ENCODE results near the gene CYP8B1.

The CYP8B1 gene

DNA sequence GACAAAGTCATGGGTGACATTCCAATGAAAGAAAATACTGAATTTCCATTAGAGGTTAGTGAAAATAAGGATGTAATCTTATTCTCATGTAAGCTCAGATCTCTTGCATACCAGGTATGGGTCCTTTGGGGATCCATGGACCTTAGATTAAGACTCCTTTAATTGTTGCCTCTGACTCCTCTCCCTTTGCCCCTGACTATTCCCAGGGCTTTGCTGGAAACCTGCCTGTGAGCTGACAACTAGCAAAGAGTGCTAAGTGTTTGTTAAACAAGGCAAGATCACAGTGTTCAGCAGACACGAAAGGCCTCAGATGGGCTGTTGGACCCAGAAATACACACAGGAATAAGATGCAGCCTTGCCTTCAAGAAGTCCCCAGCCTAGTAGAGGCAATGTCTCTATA, 34.3 kb downstream of the CYP8B1 start:
- Histone ChIP-seq H3K9me3 (no peaks in the 10 kb centered on the region), H3K4me3 (no peak overlapping the region), H3K36me3 (no peaks in the 10 kb centered on the region), H3K27me3 (no peaks in the 10 kb centered on the region), H3K27ac (peak overlapping the region; percentile 68 to 79), H3K4me1 (peaks cover 4 to 58% (median 36%) of the 10 kb centered on the region in 4 donors)
- no peak for DNase-seq
- intact Hi-C loops (cut with DNase I; ENCODE audit: low total_unique reads), result no loop called here
- TF ChIP-seq, protein P1, sequence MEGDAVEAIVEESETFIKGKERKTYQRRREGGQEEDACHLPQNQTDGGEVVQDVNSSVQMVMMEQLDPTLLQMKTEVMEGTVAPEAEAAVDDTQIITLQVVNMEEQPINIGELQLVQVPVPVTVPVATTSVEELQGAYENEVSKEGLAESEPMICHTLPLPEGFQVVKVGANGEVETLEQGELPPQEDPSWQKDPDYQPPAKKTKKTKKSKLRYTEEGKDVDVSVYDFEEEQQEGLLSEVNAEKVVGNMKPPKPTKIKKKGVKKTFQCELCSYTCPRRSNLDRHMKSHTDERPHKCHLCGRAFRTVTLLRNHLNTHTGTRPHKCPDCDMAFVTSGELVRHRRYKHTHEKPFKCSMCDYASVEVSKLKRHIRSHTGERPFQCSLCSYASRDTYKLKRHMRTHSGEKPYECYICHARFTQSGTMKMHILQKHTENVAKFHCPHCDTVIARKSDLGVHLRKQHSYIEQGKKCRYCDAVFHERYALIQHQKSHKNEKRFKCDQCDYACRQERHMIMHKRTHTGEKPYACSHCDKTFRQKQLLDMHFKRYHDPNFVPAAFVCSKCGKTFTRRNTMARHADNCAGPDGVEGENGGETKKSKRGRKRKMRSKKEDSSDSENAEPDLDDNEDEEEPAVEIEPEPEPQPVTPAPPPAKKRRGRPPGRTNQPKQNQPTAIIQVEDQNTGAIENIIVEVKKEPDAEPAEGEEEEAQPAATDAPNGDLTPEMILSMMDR (IDR thresholded peaks at IDR 0.05), result no peak

DNA sequence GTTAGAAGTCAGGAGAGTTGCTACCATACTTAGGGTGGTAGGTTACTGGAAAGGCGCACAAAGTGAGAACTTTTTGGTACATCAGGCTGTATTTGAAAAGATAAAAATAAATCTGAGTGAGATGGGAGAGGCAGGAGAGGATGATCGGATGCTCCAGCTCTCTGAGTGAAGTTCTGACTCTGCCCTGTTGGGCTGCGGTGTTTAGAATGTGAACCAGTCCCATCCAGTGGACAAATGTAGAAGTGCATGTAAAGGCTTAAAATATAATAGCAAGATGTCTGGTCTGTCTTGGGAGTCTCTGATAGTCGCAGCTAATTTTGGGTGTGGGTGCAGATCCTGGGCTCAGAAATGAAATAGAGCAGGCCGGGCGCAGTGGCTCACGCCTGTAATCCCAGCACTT, 36.1 kb downstream of the CYP8B1 start:
- Histone ChIP-seq H3K4me3 (peak overlapping the region; percentile 26 to 42), H3K4me1 (peaks cover 0 to 41% (median 21%) of the 10 kb centered on the region in 4 donors)
- peak in 1 of 2 donors; percentile 47 for DNase-seq

DNA sequence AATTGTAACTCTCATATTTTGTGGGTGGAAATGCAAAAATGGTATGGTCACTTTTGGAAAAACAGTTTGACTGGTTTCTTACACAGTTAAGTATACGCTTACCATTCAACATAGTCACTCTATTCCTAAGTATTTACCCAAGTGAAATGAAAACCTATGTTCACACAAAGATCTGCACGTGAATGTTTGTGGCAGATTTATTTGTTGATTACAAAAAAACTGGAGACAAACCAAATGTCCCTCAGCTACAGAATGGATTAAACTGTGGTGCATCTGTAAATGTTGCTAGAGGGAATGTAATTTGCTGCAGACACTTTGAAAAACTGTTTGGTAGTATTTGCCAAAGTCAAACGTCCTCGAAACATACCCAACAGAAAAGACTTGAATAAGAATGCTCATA, 37.1 kb downstream of the CYP8B1 start:
- intact Hi-C loops (cut with DNase I; ENCODE audit: low total_unique reads), result no loop called here
- no peaks in the 10 kb centered on the region for H3K27me3 ChIP-seq
- no peak for DNase-seq
- no peaks in the 10 kb centered on the region for H3K36me3 ChIP-seq
- H3K9me3 ChIP-seq, result no peaks in the 10 kb centered on the region
- H3K4me3 ChIP-seq, result no peak overlapping the region
- H3K27ac ChIP-seq, result no peak overlapping the region
- H3K4me1 ChIP-seq, result peaks cover 0 to 30% (median 11%) of the 10 kb centered on the region in 4 donors
- TF ChIP-seq, protein P1 (IDR thresholded peaks at IDR 0.05), result no peak

More for the DNA sequence above, 36.1 kb downstream of the CYP8B1 start:
- intact Hi-C loops (cut with DNase I; ENCODE audit: low total_unique reads), result no loop called here
- no peaks in the 10 kb centered on the region for H3K36me3 ChIP-seq
- no peak overlapping the region for H3K27ac ChIP-seq
- no peaks in the 10 kb centered on the region for H3K9me3 ChIP-seq
- TF ChIP-seq, protein P1 (IDR thresholded peaks at IDR 0.05), result peak; percentile 89 to 91
- H3K27me3 ChIP-seq, result no peaks in the 10 kb centered on the region

DNA sequence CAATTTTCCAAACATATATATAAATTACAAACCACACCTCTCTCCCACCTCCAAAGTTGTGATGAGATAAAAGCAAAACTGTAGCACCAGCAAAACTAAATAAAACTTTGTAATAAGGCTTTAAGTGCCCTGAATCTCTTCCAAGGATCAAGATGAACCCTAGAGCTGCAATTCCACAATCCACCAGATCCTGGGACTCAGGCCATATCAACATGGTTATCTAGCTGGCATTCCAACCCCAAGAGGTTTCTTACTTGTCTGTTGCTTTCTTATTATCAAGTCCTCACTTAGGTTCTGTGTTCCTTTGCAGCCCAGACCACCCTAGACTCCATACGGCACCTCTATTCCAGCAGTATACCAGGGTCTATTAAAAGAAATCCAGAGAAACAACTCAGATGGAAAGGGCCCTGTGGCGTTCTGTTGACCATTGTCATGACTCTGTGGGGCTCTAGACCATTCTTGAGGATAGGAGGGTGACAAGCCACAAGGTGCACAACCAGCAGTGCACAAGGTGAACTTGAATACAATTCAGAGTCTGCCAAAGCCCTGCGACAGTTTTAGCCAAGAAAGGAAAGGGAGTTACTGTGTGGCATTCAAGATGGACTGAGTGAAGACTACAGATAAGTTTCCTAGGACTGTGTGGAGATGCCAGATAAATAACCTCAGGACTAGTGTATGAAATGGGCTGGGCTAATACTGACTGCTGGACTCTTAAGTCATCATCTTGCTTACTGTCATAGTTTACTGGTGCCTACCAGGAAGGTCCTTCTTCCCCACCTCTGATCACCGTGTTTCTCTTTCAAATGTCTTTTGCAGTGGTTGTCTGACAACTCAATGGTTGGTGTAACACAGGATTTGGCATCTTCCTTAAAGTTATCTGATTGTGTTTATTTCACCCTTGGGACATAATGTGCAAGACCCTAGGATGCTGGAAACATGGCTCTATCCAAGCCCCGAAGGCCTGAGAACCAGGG, 39.2 kb downstream of the CYP8B1 start:
- Histone ChIP-seq H3K4me3 (no peak overlapping the region), H3K27me3 (no peaks in the 10 kb centered on the region), H3K9me3 (no peaks in the 10 kb centered on the region), H3K36me3 (no peaks in the 10 kb centered on the region), H3K27ac (no peak overlapping the region), H3K4me1 (peaks cover 0 to 11% (median 0%) of the 10 kb centered on the region in 4 donors)
- DNase-seq, result no peak
- intact Hi-C loops (cut with DNase I; ENCODE audit: low total_unique reads), result no loop called here
- TF ChIP-seq, protein P1 (IDR thresholded peaks at IDR 0.05), result no peak

DNA sequence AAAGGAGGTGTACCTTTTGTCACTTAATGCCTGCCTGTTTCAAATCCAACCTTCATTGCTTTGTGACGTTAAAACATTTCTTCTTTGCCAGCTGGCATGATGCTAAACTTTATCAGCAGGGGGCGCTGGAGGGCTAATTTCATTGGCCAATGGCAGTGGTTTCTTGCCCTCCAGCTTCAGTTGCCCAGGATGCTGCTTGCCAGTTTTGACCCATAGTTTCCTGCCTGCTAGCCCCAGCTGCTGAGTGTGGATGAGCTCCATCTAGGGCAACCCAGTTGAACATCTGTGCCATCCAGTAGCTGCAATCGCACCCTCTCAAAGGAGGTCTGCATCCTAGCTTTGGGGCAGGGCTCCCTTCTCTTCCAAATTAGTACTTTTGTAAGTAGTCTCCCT, 44.4 kb downstream of the CYP8B1 start:
- no peaks in the 10 kb centered on the region for H3K36me3 ChIP-seq
- no peaks in the 10 kb centered on the region for H3K9me3 ChIP-seq
- peak; percentile 72 to 84 for DNase-seq
- no peaks in the 10 kb centered on the region for H3K27me3 ChIP-seq
- TF ChIP-seq, protein P1 (IDR thresholded peaks at IDR 0.05), result peak; percentile 78 to 89
- H3K27ac ChIP-seq, result peak overlapping the region in 1 of 2 donors; percentile 19
- H3K4me1 ChIP-seq, result peaks cover 0 to 10% (median 2%) of the 10 kb centered on the region in 4 donors
- no peak overlapping the region for H3K4me3 ChIP-seq
- intact Hi-C loops (cut with DNase I; ENCODE audit: low total_unique reads), result loop anchor here (5.0 kb wide), 2 partner anchors 49 to 51 kb away; no protein-coding TSS in a partner anchor
